IMR-90 (cell line): ENCODE results near the gene CEP295NL. TPM values are rescaled to one million over a fixed set of nuclear protein-coding genes. Genes with fewer than 3 reads are reported as not detected.
A peak's percentile ranks its signal among the peaks of the same experiment; 100 is the strongest.

Experiments
- ATAC-seq: fragments of 200-7000 bp; cut with Tn5 transposase; 2 replicates; pipeline ENCODE4 v1.9.1; 2020; ENCODE audit warnings: low read depth, mild to moderate bottlenecking, moderate library complexity
- BruUV-seq: library from RNA; stranded (reverse); fragments of 400-500 nt; replicated peaks from 2 replicates; lab custom pipeline; 2021; lab: Mats Ljungman, UMichigan
- CTCF ChIA-PET: fragments of 300-600 bp; formaldehyde crosslinking; extraction: SDS; loops from one replicate; lab custom pipeline; 2021; ENCODE audit warnings: antibody characterized with exemption; lab: Yijun Ruan, JAX
- POLR2A ChIA-PET: fragments of 300-600 bp; sonication (Branson Sonifier 250); formaldehyde crosslinking; loops from one replicate; lab custom pipeline; 2022; ENCODE audit warnings: antibody characterized with exemption; ENCODE audit not compliant: unreplicated experiment; lab: Charles Lee
- DNase-seq: peaks from one replicate; pipeline ENCODE4 v3.0.0; 2013
- H2AFZ ChIP-seq: replicated peaks from 2 replicates; pipeline ENCODE3; 2013; ENCODE audit warnings: low read length, mild to moderate bottlenecking; ENCODE audit not compliant: poor library complexity
- H2AK5ac ChIP-seq: 2 replicates; pipeline ENCODE4 v1.6.1; 2013; ENCODE audit warnings: low read depth, low read length, inconsistent platforms
- H2AK9ac ChIP-seq: replicated peaks from 2 replicates; pipeline ENCODE3; 2013; ENCODE audit warnings: mild to moderate bottlenecking, low read depth, low read length, moderate library complexity; ENCODE audit not compliant: poor library complexity
- H2BK120ac ChIP-seq: 2 replicates; pipeline ENCODE4 v1.6.1; 2013; ENCODE audit warnings: low read depth, low read length, inconsistent platforms
- H2BK15ac ChIP-seq: 3 replicates; pipeline ENCODE4 v1.6.1; 2013; ENCODE audit warnings: low read depth, low read length, inconsistent platforms
- H2BK20ac ChIP-seq: 2 replicates; pipeline ENCODE4 v1.6.1; 2013; ENCODE audit warnings: low read depth, mild to moderate bottlenecking, inconsistent platforms, low read length, moderate library complexity
- H2BK5ac ChIP-seq: 2 replicates; pipeline ENCODE4 v1.6.1; 2013; ENCODE audit warnings: mild to moderate bottlenecking, low read depth, low read length, inconsistent platforms; ENCODE audit not compliant: poor library complexity, severe bottlenecking
- H3K14ac ChIP-seq: replicated peaks from 2 replicates; pipeline ENCODE4 v1.6.1; 2013; ENCODE audit warnings: low read depth, low read length, inconsistent platforms
- H3K18ac ChIP-seq: 2 replicates; pipeline ENCODE4 v1.6.1; 2013; ENCODE audit warnings: low read depth, low read length, control low read depth
- H3K23ac ChIP-seq: 2 replicates; pipeline ENCODE4 v1.6.1; 2013; ENCODE audit warnings: low read depth, low read length, inconsistent platforms
- H3K27ac ChIP-seq: 2 replicates; pipeline ENCODE4 v1.5.1; 2013; ENCODE audit warnings: mild to moderate bottlenecking, control low read depth, low read length; ENCODE audit not compliant: insufficient read depth
- H3K27me3 ChIP-seq: 2 replicates; pipeline ENCODE4 v1.6.1; 2013; ENCODE audit warnings: low read length; ENCODE audit not compliant: control insufficient read depth, insufficient read depth
- H3K36me3 ChIP-seq: 2 replicates; pipeline ENCODE4 v1.6.1; 2013; ENCODE audit warnings: low read length, mixed read lengths; ENCODE audit not compliant: control insufficient read depth, insufficient read depth
- H3K4ac ChIP-seq: 2 replicates; pipeline ENCODE4 v1.6.1; 2013; ENCODE audit warnings: low read depth, low read length, inconsistent platforms
- H3K4me1 ChIP-seq: 2 replicates; pipeline ENCODE4 v1.6.1; 2013; ENCODE audit warnings: low read length, mixed read lengths; ENCODE audit not compliant: control insufficient read depth, insufficient read depth
- H3K4me2 ChIP-seq: 2 replicates; pipeline ENCODE4 v1.6.1; 2013; ENCODE audit warnings: low read depth, mild to moderate bottlenecking, control low read depth, low read length, moderate library complexity
- H3K4me3 ChIP-seq: 2 replicates; pipeline ENCODE4 v1.5.1; 2013; ENCODE audit warnings: low read depth, mild to moderate bottlenecking, control low read depth, low read length, moderate library complexity; ENCODE audit not compliant: insufficient read depth
- H3K56ac ChIP-seq: 2 replicates; pipeline ENCODE4 v1.6.1; 2013; ENCODE audit warnings: low read length, inconsistent platforms; ENCODE audit not compliant: insufficient read depth; ENCODE audit errors: extremely low read depth
- H3K79me1 ChIP-seq, 2 experiments: 2 replicates each; pipeline ENCODE4 v1.6.1; 2013; ENCODE audit warnings: low read length in 2 of 2, inconsistent platforms in 1 of 2, low read depth in 1 of 2
- H3K9ac ChIP-seq: 2 replicates; pipeline ENCODE4 v1.6.1; 2013; ENCODE audit warnings: low read depth, low read length, control low read depth
- H3K9me1 ChIP-seq: 2 replicates; pipeline ENCODE4 v1.6.1; 2013; ENCODE audit warnings: low read length, inconsistent platforms; ENCODE audit not compliant: insufficient read depth
- H3K9me3 ChIP-seq: 2 replicates; pipeline ENCODE4 v1.6.1; 2013; ENCODE audit warnings: low read length; ENCODE audit not compliant: control insufficient read depth, insufficient read depth
- H4K20me1 ChIP-seq: 2 replicates; pipeline ENCODE4 v1.6.1; 2013; ENCODE audit warnings: low read length, inconsistent platforms; ENCODE audit not compliant: insufficient read depth
- H4K5ac ChIP-seq: 2 replicates; pipeline ENCODE4 v1.6.1; 2013; ENCODE audit warnings: mild to moderate bottlenecking, low read depth, low read length, control low read depth
- H4K8ac ChIP-seq, 2 experiments: 2 replicates each; pipeline ENCODE4 v1.6.1; 2013; ENCODE audit warnings: low read depth in 2 of 2, low read length in 2 of 2, control low read depth in 1 of 2, inconsistent platforms in 1 of 2
- H4K91ac ChIP-seq: 2 replicates; pipeline ENCODE4 v1.6.1; 2013; ENCODE audit warnings: low read depth, low read length, inconsistent platforms; ENCODE audit not compliant: insufficient read depth
- BHLHE40 ChIP-seq: fragments of 150-350 bp; IDR thresholded peaks from 2 replicates; pipeline ENCODE4 v1.6.1; 2016; ENCODE audit warnings: mild to moderate bottlenecking, low read depth, low read length
- CEBPB ChIP-seq: IDR thresholded peaks from 2 replicates; pipeline ENCODE4 v1.6.1; 2012; ENCODE audit warnings: low read depth, low read length, improper control_type of control experiment
- FOS ChIP-seq: fragments of 150-350 bp; IDR thresholded peaks from 2 replicates; pipeline ENCODE4 v1.6.1; 2016; ENCODE audit warnings: low read depth, low read length
- MAFK ChIP-seq: IDR thresholded peaks from 2 replicates; pipeline ENCODE4 v1.6.1; 2012; ENCODE audit warnings: low read depth, low read length, improper control_type of control experiment
- MAZ ChIP-seq: IDR thresholded peaks from 2 replicates; pipeline ENCODE4 v1.6.1; 2012; ENCODE audit warnings: low read depth, mild to moderate bottlenecking, low read length, improper control_type of control experiment, moderate library complexity, borderline replicate concordance
- MXI1 ChIP-seq: IDR thresholded peaks from 2 replicates; pipeline ENCODE4 v1.6.1; 2012; ENCODE audit warnings: low read depth, mild to moderate bottlenecking, low read length, moderate library complexity, borderline replicate concordance
- NFE2L2 ChIP-seq: fragments of 150-350 bp; IDR thresholded peaks from 2 replicates; pipeline ENCODE4 v1.6.1; 2016; ENCODE audit warnings: low read depth, mild to moderate bottlenecking, low read length
- POLR2A ChIP-seq: IDR thresholded peaks from 2 replicates; pipeline ENCODE4 v1.6.1; 2012; ENCODE audit warnings: mild to moderate bottlenecking, low read depth, low read length
- RCOR1 ChIP-seq: IDR thresholded peaks from 2 replicates; pipeline ENCODE4 v1.6.1; 2012; ENCODE audit warnings: mild to moderate bottlenecking, low read length, improper control_type of control experiment; ENCODE audit not compliant: insufficient replicate concordance
- RFX5 ChIP-seq: IDR thresholded peaks from 2 replicates; pipeline ENCODE4 v1.8.0; 2012; ENCODE audit warnings: low read depth, mild to moderate bottlenecking, low read length, moderate library complexity
- WGBS, 2 experiments: methylation state at CpG; one replicate each; pipeline versions ENCODE4 v1.1.5 to v1.1.7; 2013; ENCODE audit warnings: missing lambda C conversion rate in 2 of 2; ENCODE audit not compliant: insufficient read length in 1 of 2; ENCODE audit errors: extremely low coverage in 2 of 2; 5-methylcytosine and 5-hydroxymethylcytosine counted together
- dilution Hi-C: fragments of 300-500 bp; cut with HindIII; formaldehyde crosslinking; loops from one replicate; pipeline ENCODE4 v1.14.3; 2018; ENCODE audit warnings: low sequenced_read_pairs; ENCODE audit not compliant: unreplicated experiment
- in situ Hi-C: fragments of 300-500 bp; cut with MboI; formaldehyde crosslinking; loops from 3 replicates; pipeline ENCODE4 v1.14.3; 2019; ENCODE audit warnings: low sequenced_read_pairs, inconsistent platforms, mixed read lengths
- intact Hi-C: fragments of 100-400 bp; cut with micrococcal nuclease; formaldehyde crosslinking; loops from 2 replicates; pipeline ENCODE4 v1.10.0; 2022
- polyA plus RNA-seq, 3 experiments: library from polyadenylated mRNA; depleted of rRNA; stranded (reverse); fragments of >200 nt; gene quantifications; 2 replicates each; pipeline ENCODE4 v1.2.3, GENCODE V29; 2012; ENCODE audit warnings: low replicate concordance in 1 of 3
- total RNA-seq: library from RNA; depleted of rRNA; stranded (reverse); fragments of >200 nt; gene quantifications from 2 replicates; pipeline ENCODE4 v1.2.3, GENCODE V29; 2012
- TF ChIP-seq, protein P1 (sequence below): conservative IDR thresholded peaks from 2 replicates; pipeline ENCODE4 v1.5.1; 2012; ENCODE audit warnings: mild to moderate bottlenecking, low read depth, low read length, improper control_type of control experiment

The CEP295NL gene
- total and polyA plus RNA-seq, 2 of the 4 experiments (the other 2 are of a cell fraction), result 0.31 to 0.72 TPM

DNA sequence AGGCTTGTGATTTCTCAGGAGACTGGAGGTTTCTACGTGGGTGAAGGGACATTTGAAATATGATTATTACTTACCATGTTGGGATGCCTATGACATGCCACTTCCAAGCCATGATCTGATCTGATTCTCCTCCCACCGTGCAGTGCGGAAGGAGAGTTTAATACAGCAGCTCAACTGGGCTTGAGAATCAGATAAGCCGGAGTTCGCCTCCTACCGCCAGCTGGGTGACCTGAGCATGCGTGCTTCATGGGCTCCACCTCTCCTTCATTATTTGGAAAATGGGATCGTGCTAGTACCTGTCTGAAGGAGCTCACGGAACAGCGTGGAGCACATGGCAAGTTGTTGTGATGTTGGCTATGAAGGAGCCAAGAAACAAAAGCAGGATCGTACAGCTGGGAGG is 34.6 kb upstream of the CEP295NL start:
- H3K4me1 ChIP-seq, result peaks cover 39% of the 10 kb centered on the region
- in situ Hi-C loops (no loop called here), dilution Hi-C loops (no loop called here), intact Hi-C loops (no loop called here)
- ChIA-PET POLR2A (no interaction called here), CTCF (no interaction called here)
- 0 out of 2 replicates have a peak overlapping the region, but pooled peaks have one; percentile 41 for H3K14ac ChIP-seq
- BruUV-seq, result no TSS peak
- H3K36me3 ChIP-seq, result no peaks in the 10 kb centered on the region
- H3K4me2 ChIP-seq, result no peak overlapping the region
- H4K8ac ChIP-seq, result no peak overlapping the region
- peaks cover 0 to 19% of the 10 kb centered on the region in 2 experiments; a peak in 2 of 4 replicates for H3K79me1 ChIP-seq
- H3K27me3 ChIP-seq, result no peaks in the 10 kb centered on the region
- H3K18ac ChIP-seq, result no peak overlapping the region
- no peak overlapping the region for H3K23ac ChIP-seq
- H2BK20ac ChIP-seq, result peak overlapping the region; percentile 63; the same call in 1 of the 2 replicates
- peak overlapping the region; percentile 63 for H4K91ac ChIP-seq
- H3K4ac ChIP-seq, result peak overlapping the region; percentile 64
- H2BK120ac ChIP-seq, result no peak overlapping the region
- no peak overlapping the region for H3K9ac ChIP-seq
- ATAC-seq, result no peak
- no peak overlapping the region for H3K27ac ChIP-seq
- H3K4me3 ChIP-seq, result no peak overlapping the region
- DNase-seq, result no peak
- TF ChIP-seq POLR2A (no peak), RCOR1 (no peak), BHLHE40 (no peak), NFE2L2 (no peak), RFX5 (no peak), CEBPB (no peak), FOS (no peak), MXI1 (no peak), MAZ (no peak), MAFK (no peak)
- TF ChIP-seq, protein P1, sequence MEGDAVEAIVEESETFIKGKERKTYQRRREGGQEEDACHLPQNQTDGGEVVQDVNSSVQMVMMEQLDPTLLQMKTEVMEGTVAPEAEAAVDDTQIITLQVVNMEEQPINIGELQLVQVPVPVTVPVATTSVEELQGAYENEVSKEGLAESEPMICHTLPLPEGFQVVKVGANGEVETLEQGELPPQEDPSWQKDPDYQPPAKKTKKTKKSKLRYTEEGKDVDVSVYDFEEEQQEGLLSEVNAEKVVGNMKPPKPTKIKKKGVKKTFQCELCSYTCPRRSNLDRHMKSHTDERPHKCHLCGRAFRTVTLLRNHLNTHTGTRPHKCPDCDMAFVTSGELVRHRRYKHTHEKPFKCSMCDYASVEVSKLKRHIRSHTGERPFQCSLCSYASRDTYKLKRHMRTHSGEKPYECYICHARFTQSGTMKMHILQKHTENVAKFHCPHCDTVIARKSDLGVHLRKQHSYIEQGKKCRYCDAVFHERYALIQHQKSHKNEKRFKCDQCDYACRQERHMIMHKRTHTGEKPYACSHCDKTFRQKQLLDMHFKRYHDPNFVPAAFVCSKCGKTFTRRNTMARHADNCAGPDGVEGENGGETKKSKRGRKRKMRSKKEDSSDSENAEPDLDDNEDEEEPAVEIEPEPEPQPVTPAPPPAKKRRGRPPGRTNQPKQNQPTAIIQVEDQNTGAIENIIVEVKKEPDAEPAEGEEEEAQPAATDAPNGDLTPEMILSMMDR, result no peak
- no peak overlapping the region for H2AFZ ChIP-seq
- H4K20me1 ChIP-seq, result peaks cover 12% of the 10 kb centered on the region; the same call in 1 of the 2 replicates
- WGBS, 2 experiments, result 100% methylated on average over 3 of the region's 11 CpGs; no CpG with 5 or more reads in 1 of the 2 experiments
- no peaks in the 10 kb centered on the region for H3K9me3 ChIP-seq
- H4K5ac ChIP-seq, result no peak overlapping the region
- H2BK5ac ChIP-seq, result no peak overlapping the region
- H3K9me1 ChIP-seq, result peaks cover 21% of the 10 kb centered on the region
- no peak overlapping the region for H2AK9ac ChIP-seq
- H2BK15ac ChIP-seq, result peak overlapping the region; percentile 15; the same call in 1 of the 3 replicates
- peak overlapping the region; percentile 12 for H2AK5ac ChIP-seq
- no peak overlapping the region for H3K56ac ChIP-seq
